Cerebellar cortex (tissue), 1 donor: ENCODE data around the gene WDR45B.

ENCODE experiments used
- DNase-seq: peaks from one replicate; pipeline ENCODE4 v3.0.0-alpha.2; 2015; ENCODE audit warnings: low spot score

WDR45B gene

GRCh38 chr17:82648165-82648668 is at the start of gene WDR45B:
Gene WDR45B (minus strand): TSS chr17:82648444. CDS start chr17:82648340, 104 bp downstream.
- DNase-seq, result peak; percentile 93

GRCh38 chr17:82697808-82698064 is 49.5 kb upstream of the WDR45B start:
- DNase-seq, result no peak

GRCh38 chr17:82696916-82697807 is 48.9 kb upstream of the WDR45B start:
- DNase-seq, result no peak

- DNase-seq, result no peak
These were observed 48.0 kb upstream of the WDR45B start for GRCh38 chr17:82696259-82696658.

GRCh38 chr17:82694647-82695046 is 46.4 kb upstream of the WDR45B start:
- DNase-seq, result no peak

GRCh38 chr17:82693168-82693867 is 45.1 kb upstream of the WDR45B start:
- DNase-seq, result no peak

GRCh38 chr17:82692268-82692667 is 44.0 kb upstream of the WDR45B start:
- no peak for DNase-seq

- DNase-seq, result peak; percentile 28
These were observed 43.5 kb upstream of the WDR45B start for GRCh38 chr17:82691714-82692113.

GRCh38 chr17:82690786-82691489 is 42.7 kb upstream of the WDR45B start:
- no peak for DNase-seq

GRCh38 chr17:82689077-82689476 is 40.8 kb upstream of the WDR45B start:
- no peak for DNase-seq

GRCh38 chr17:82687871-82688270 is 39.6 kb upstream of the WDR45B start:
- DNase-seq, result no peak

- DNase-seq, result no peak
These were observed 39.2 kb upstream of the WDR45B start for GRCh38 chr17:82687375-82687861.

GRCh38 chr17:82686366-82687324 is 38.4 kb upstream of the WDR45B start:
- no peak for DNase-seq

GRCh38 chr17:82685291-82685690 is 37.0 kb upstream of the WDR45B start:
- no peak for DNase-seq

- DNase-seq, result no peak
These were observed 36.1 kb upstream of the WDR45B start for GRCh38 chr17:82684228-82684841.

- no peak for DNase-seq
These were observed 35.3 kb upstream of the WDR45B start for GRCh38 chr17:82683534-82683933.

- no peak for DNase-seq
These were observed 33.3 kb upstream of the WDR45B start for GRCh38 chr17:82681547-82681946.

- DNase-seq, result no peak
These were observed 31.6 kb upstream of the WDR45B start for GRCh38 chr17:82679586-82680465.

- DNase-seq, result no peak
These were observed 30.1 kb upstream of the WDR45B start for GRCh38 chr17:82678265-82678891.
